K562 (cell line): Measurements from ENCODE around the gene NRN1L. TPM values are rescaled to one million over a fixed set of nuclear protein-coding genes. Genes with fewer than 3 reads are reported as not detected.

ENCODE experiments used
- ATAC-seq: fragments of 200-7000 bp; cut with Tn5 transposase; 3 replicates; pipeline ENCODE4 v1.9.1; 2020; ENCODE audit warnings: moderate library complexity
- BruUV-seq: library from RNA; stranded (reverse); fragments of 400-500 nt; replicated peaks from 2 replicates; lab custom pipeline; 2021; lab: Mats Ljungman, UMichigan
- CTCF ChIA-PET: fragments of 300-600 bp; formaldehyde crosslinking; extraction: SDS; loops from one replicate; lab custom pipeline; 2021; ENCODE audit warnings: low intra/inter-chr PET ratio; lab: Yijun Ruan, JAX
- POLR2A ChIA-PET: fragments of 300-600, 350-650 bp; sonication (Branson Sonifier 250); formaldehyde crosslinking; extraction: SDS; loops from one replicate; lab custom pipeline; 2021; ENCODE audit warnings: antibody characterized with exemption, inconsistent platforms; lab: Yijun Ruan, JAX
- DNase-seq, 4 experiments: peaks; one replicate each; pipeline versions ENCODE4 v3.0.0 to v3.0.0-alpha.2; 2011 to 2018; ENCODE audit warnings: low spot score in 3 of 4, mixed read lengths in 3 of 4; ENCODE audit errors: extremely low read depth in 1 of 4
- FAIRE-seq: peaks from 2 replicates; lab custom pipeline; 2011; peaks lifted over from hg19 to GRCh38; lab: Jason Lieb, UNC
- H2AFZ ChIP-seq: 2 replicates; pipeline ENCODE4 v1.6.0; 2011; ENCODE audit warnings: low read depth, low read length, control low read depth, inconsistent platforms
- H3K27ac ChIP-seq: fragments of 200-600 bp; 3 replicates; pipeline ENCODE4 v1.8.0; 2011; ENCODE audit warnings: low read depth, mild to moderate bottlenecking, control low read depth, inconsistent platforms, low read length, moderate library complexity, mixed read lengths; ENCODE audit errors: extremely low read depth
- H3K27me3 ChIP-seq, 2 experiments: fragments of 300-600 bp in 1 of 2; 2 replicates in 1 of 2; 3 replicates in 1 of 2; pipeline versions ENCODE4 v1.6.0 to v1.8.0; 2011; ENCODE audit warnings: inconsistent platforms in 2 of 2, low read length in 2 of 2, mild to moderate bottlenecking in 1 of 2, mixed read lengths in 1 of 2, moderate library complexity in 1 of 2; ENCODE audit not compliant: control insufficient read depth in 2 of 2, insufficient read depth in 2 of 2
- H3K36me3 ChIP-seq: fragments of 300-600 bp; 3 replicates; pipeline ENCODE4 v1.8.0; 2011; ENCODE audit warnings: mild to moderate bottlenecking, low read length, inconsistent platforms; ENCODE audit not compliant: control insufficient read depth, insufficient read depth
- H3K4me1 ChIP-seq, 2 experiments: fragments of 200-600 bp in 1 of 2; replicated peaks in 1 of 2; 2 replicates in 1 of 2; 3 replicates in 1 of 2; pipeline versions ENCODE4 v1.5.1 to v1.8.0; 2011; ENCODE audit warnings: inconsistent platforms in 2 of 2, low read length in 2 of 2, mild to moderate bottlenecking in 1 of 2, mixed read lengths in 1 of 2, moderate library complexity in 1 of 2; ENCODE audit not compliant: control insufficient read depth in 2 of 2, insufficient read depth in 2 of 2
- H3K4me2 ChIP-seq: 2 replicates; pipeline ENCODE4 v1.6.1; 2011; ENCODE audit warnings: low read length, control low read depth, inconsistent platforms, mixed read lengths; ENCODE audit not compliant: insufficient read depth
- H3K4me3 ChIP-seq: fragments of 200-600 bp; sonication (generic), shearing (Covaris generic); 2 replicates; pipeline ENCODE4 v1.5.1; 2016; ENCODE audit warnings: control low read depth, inconsistent platforms
- H3K79me2 ChIP-seq: fragments of 200-600 bp; 3 replicates; pipeline ENCODE4 v1.8.0; 2011; ENCODE audit warnings: low read length, inconsistent platforms; ENCODE audit not compliant: control insufficient read depth, insufficient read depth
- H3K9ac ChIP-seq, 2 experiments: 2 replicates each; pipeline versions ENCODE4 v1.6.0 to v1.6.1; 2011; ENCODE audit warnings: low read depth in 2 of 2, low read length in 2 of 2, control low read depth in 1 of 2, inconsistent platforms in 1 of 2, mild to moderate bottlenecking in 1 of 2, mixed read lengths in 1 of 2; ENCODE audit not compliant: insufficient read depth in 1 of 2
- H3K9me1 ChIP-seq: one replicate; pipeline ENCODE4 v1.6.0; 2011; ENCODE audit warnings: inconsistent platforms, mild to moderate bottlenecking, low read length, moderate library complexity; ENCODE audit not compliant: control insufficient read depth, insufficient read depth
- H3K9me3 ChIP-seq: replicated peaks from 2 replicates; pipeline ENCODE4 v1.5.1; 2011; ENCODE audit warnings: low read depth, low read length, inconsistent platforms; ENCODE audit not compliant: control insufficient read depth, insufficient read depth
- H4K20me1 ChIP-seq: replicated peaks from 2 replicates; pipeline ENCODE4 v1.6.1; 2011; ENCODE audit warnings: low read length, inconsistent platforms, mixed read lengths; ENCODE audit not compliant: control insufficient read depth, insufficient read depth
- CBFB ChIP-seq: sonication (generic); formaldehyde crosslinking; IDR thresholded peaks from 2 replicates; pipeline ENCODE4 v1.4.0; 2020; ENCODE audit warnings: mild to moderate bottlenecking, missing genetic modification reagents
- FOXM1 ChIP-seq, 2 experiments: fragments of 450-650 bp in 1 of 2; sonication (generic) in 1 of 2; formaldehyde crosslinking in 1 of 2; IDR thresholded peaks; 2 replicates each; pipeline versions ENCODE4 v1.6.1 to v1.9.0; 2017 to 2022; ENCODE audit warnings: low read depth in 2 of 2, mild to moderate bottlenecking in 2 of 2, missing genetic modification reagents in 1 of 2, moderate library complexity in 1 of 2
- KLF16 ChIP-seq: IDR thresholded peaks from 2 replicates; pipeline ENCODE4 v1.6.1; 2016; ENCODE audit warnings: antibody characterized with exemption
- MYC ChIP-seq, 2 experiments: fragments of 250-450 bp in 1 of 2; sonication (Bioruptor Pico) in 1 of 2; IDR thresholded peaks; 2 replicates each; pipeline versions ENCODE4 v1.5.1 to v1.6.1; 2012 to 2021; ENCODE audit warnings: low read depth in 2 of 2, borderline replicate concordance in 1 of 2, improper control_type of control experiment in 1 of 2, low read length in 1 of 2, mild to moderate bottlenecking in 1 of 2, moderate library complexity in 1 of 2
- NCOA6 ChIP-seq: fragments of 450-650 bp; IDR thresholded peaks from 2 replicates; pipeline ENCODE4 v1.6.1; 2017; ENCODE audit warnings: mild to moderate bottlenecking
- NFXL1 ChIP-seq: fragments of 450-650 bp; formaldehyde crosslinking; IDR thresholded peaks from 2 replicates; pipeline ENCODE4 v1.4.0; 2021; ENCODE audit warnings: mild to moderate bottlenecking
- NR3C1 ChIP-seq: sonication (generic); formaldehyde crosslinking; IDR thresholded peaks from 2 replicates; pipeline ENCODE4 v1.8.1; 2022; ENCODE audit warnings: missing genetic modification reagents
- RBM15 ChIP-seq: fragments of 200-400 bp; formaldehyde crosslinking; IDR thresholded peaks from 2 replicates; pipeline ENCODE4 v1.6.1; 2018; ENCODE audit warnings: mild to moderate bottlenecking, low read length, moderate library complexity; ENCODE audit not compliant: insufficient read depth
- TEAD1 ChIP-seq, 2 experiments: fragments of 450-650 bp in 1 of 2; sonication (generic) in 1 of 2; formaldehyde crosslinking; IDR thresholded peaks; 2 replicates each; pipeline versions ENCODE4 v1.4.0 to v1.8.0; 2020 to 2022; ENCODE audit warnings: mild to moderate bottlenecking in 2 of 2, missing genetic modification reagents in 1 of 2
- ZNF143 ChIP-seq: sonication (generic); formaldehyde crosslinking; IDR thresholded peaks from 2 replicates; pipeline ENCODE4 v1.9.0; 2022; ENCODE audit warnings: mild to moderate bottlenecking, missing genetic modification reagents
- ZNF324 ChIP-seq: fragments of 250-450 bp; sonication (Bioruptor Pico); IDR thresholded peaks from 2 replicates; pipeline ENCODE4 v1.4.0; 2020; ENCODE audit warnings: mild to moderate bottlenecking
- ZNF431 ChIP-seq: sonication (generic); formaldehyde crosslinking; IDR thresholded peaks from 2 replicates; pipeline ENCODE4 v1.8.0; 2022; ENCODE audit warnings: mild to moderate bottlenecking, missing genetic modification reagents
- WGBS: fragments of 100-300 bp; shearing (Covaris generic); methylation state at CpG from one replicate; pipeline ENCODE4 v1.1.6; 2016; ENCODE audit warnings: low coverage, mixed read lengths; ENCODE audit not compliant: insufficient coverage; ENCODE audit errors: missing lambda C conversion rate; 5-methylcytosine and 5-hydroxymethylcytosine counted together
- in situ Hi-C: fragments of 300-500 bp; cut with MboI; formaldehyde crosslinking; loops from 4 replicates; pipeline ENCODE4 v1.15.0; 2018; ENCODE audit warnings: inconsistent platforms, mixed read lengths
- intact Hi-C: fragments of 100-400 bp; cut with micrococcal nuclease; formaldehyde crosslinking; loops from 2 replicates; pipeline ENCODE4 v1.14.2; 2022
- polyA plus RNA-seq, 8 experiments: library from polyadenylated mRNA; depleted of rRNA in 4 of 8; stranded (reverse) in 5 of 8; unstranded in 3 of 8; fragments of >200 nt; fragmentation: Nextera tagmentation in 2 of 8; fragmentation: Illumina TruSeq in 1 of 8; extraction: Ambion mirVana in 2 of 8; extraction: Trizol in 1 of 8; gene quantifications; 2 replicates each; pipeline versions ENCODE4 v1.2.1 to v1.2.3, GENCODE V29; 2011 to 2014; ENCODE audit warnings: inconsistent platforms in 1 of 8, missing spikeins in 1 of 8
- total RNA-seq, 7 experiments: library from RNA; depleted of rRNA in 6 of 7; stranded (reverse); fragments of >200 nt in 6 of 7; fragmentation: Illumina TruSeq in 2 of 7; extraction: Trizol in 2 of 7; gene quantifications; 2 replicates each; pipeline versions ENCODE4 v1.2.1 to v1.2.3, GENCODE V29; 2011 to 2021; ENCODE audit warnings: low replicate concordance in 1 of 7
- TF ChIP-seq, protein P1 (sequence below): sonication (generic); formaldehyde crosslinking; IDR thresholded peaks from 2 replicates; pipeline ENCODE4 v1.9.0; 2022; ENCODE audit warnings: mild to moderate bottlenecking, missing genetic modification reagents
- TF ChIP-seq, protein P2 (sequence below): sonication (generic); formaldehyde crosslinking; IDR thresholded peaks from 2 replicates; pipeline ENCODE4 v1.8.0; 2022; ENCODE audit warnings: missing genetic modification reagents, mild to moderate bottlenecking, moderate library complexity, borderline replicate concordance
- TF ChIP-seq, protein P3 (sequence below): IDR thresholded peaks from 2 replicates; pipeline ENCODE4 v1.6.1; 2011; ENCODE audit not compliant: insufficient read length; ENCODE audit errors: extremely low read depth
- TF ChIP-seq, protein P4 (sequence below), 2 experiments: IDR thresholded peaks; 2 replicates each; pipeline ENCODE4 v1.6.1; 2011; ENCODE audit warnings: borderline replicate concordance in 1 of 2, control low read depth in 1 of 2, low read depth in 1 of 2, low read length in 1 of 2, mild to moderate bottlenecking in 1 of 2, mixed read lengths in 1 of 2, moderate library complexity in 1 of 2; ENCODE audit not compliant: insufficient read depth in 1 of 2, insufficient read length in 1 of 2, poor library complexity in 1 of 2, severe bottlenecking in 1 of 2; ENCODE audit errors: extremely low read depth in 1 of 2

Gene NRN1L
- total and polyA plus RNA-seq, 9 of the 15 experiments (the other 6 are each of a cell fraction or from before 2014, with no cell fraction given) = 0.22 to 0.86 (median 0.61) TPM; not detected in 5

DNA sequence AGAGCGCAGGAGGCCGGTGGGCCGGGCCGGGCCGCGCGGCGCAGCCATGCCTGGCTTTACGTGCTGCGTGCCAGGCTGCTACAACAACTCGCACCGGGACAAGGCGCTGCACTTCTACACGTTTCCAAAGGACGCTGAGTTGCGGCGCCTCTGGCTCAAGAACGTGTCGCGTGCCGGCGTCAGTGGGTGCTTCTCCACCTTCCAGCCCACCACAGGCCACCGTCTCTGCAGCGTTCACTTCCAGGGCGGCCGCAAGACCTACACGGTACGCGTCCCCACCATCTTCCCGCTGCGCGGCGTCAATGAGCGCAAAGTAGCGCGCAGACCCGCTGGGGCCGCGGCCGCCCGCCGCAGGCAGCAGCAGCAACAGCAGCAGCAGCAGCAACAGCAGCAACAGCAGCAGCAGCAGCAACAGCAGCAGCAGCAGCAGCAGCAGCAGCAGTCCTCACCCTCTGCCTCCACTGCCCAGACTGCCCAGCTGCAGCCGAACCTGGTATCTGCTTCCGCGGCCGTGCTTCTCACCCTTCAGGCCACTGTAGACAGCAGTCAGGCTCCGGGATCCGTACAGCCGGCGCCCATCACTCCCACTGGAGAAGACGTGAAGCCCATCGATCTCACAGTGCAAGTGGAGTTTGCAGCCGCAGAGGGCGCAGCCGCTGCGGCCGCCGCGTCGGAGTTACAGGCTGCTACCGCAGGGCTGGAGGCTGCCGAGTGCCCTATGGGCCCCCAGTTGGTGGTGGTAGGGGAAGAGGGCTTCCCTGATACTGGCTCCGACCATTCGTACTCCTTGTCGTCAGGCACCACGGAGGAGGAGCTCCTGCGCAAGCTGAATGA, 42.0 kb upstream of the NRN1L start:
- H3K9me1 ChIP-seq = no peaks in the 10 kb centered on the region
- CTCF ChIA-PET = no interaction called here
- no peaks in the 10 kb centered on the region for H3K27me3 ChIP-seq
- FAIRE-seq (no peak), DNase-seq (peak in 1 of 4 experiments; percentile 32), ATAC-seq (no peak)
- POLR2A ChIA-PET = interaction anchor here (0.5 to 2.0 kb wide), 3 partner anchors 8 to 940 kb away, joined by 3 to 8 read pairs (median 4); partner anchors contain the start of gene GFOD2
- H3K9me3 ChIP-seq = no peaks in the 10 kb centered on the region
- peaks cover 34 to 51% of the 10 kb centered on the region in 2 experiments for H3K4me1 ChIP-seq
- peaks cover 51% of the 10 kb centered on the region for H3K79me2 ChIP-seq
- in situ Hi-C loops = no loop called here
- peak overlapping the region; percentile 99 for H3K27ac ChIP-seq
- peak overlapping the region; percentile 100 for H2AFZ ChIP-seq
- H3K4me3 ChIP-seq = peak overlapping the region; percentile 83
- intact Hi-C loops = no loop called here
- H3K36me3 ChIP-seq = peaks cover 14% of the 10 kb centered on the region
- H4K20me1 ChIP-seq = no peaks in the 10 kb centered on the region; the same call in 1 of the 2 replicates
- no TSS peak for BruUV-seq
- H3K4me2 ChIP-seq = peak overlapping the region; percentile 97
- H3K9ac ChIP-seq = peak overlapping the region; percentile 94 to 98; a peak in 3 of 4 replicates
- WGBS = 47% methylated on average over 62 of the region's 67 CpGs
- 0 out of 2 replicates have a peak, but pooled peaks have one; percentile 52 for TF ChIP-seq CBFB (CRISPR knock-in tag)
- TF ChIP-seq ZNF143 (CRISPR knock-in tag) = peak; percentile 59
- 0 out of 4 replicates have a peak, but pooled peaks of 1 of the 2 experiments have one; percentile 49 for TF ChIP-seq TEAD1 (CRISPR knock-in tag; IDR thresholded peaks at IDR 0.05)
- TF ChIP-seq NFXL1 (CRISPR knock-in tag) = no peak
- TF ChIP-seq FOXM1 (IDR thresholded peaks at IDR 0.05; ENCODE audit: low read depth) = no peak
- peak; percentile 26; the same call in 1 of the 2 replicates for TF ChIP-seq FOXM1 (CRISPR knock-in tag; IDR thresholded peaks at IDR 0.05; ENCODE audit: low read depth)
- no peak for TF ChIP-seq ZNF324 (CRISPR knock-in tag)
- TF ChIP-seq, protein P1, sequence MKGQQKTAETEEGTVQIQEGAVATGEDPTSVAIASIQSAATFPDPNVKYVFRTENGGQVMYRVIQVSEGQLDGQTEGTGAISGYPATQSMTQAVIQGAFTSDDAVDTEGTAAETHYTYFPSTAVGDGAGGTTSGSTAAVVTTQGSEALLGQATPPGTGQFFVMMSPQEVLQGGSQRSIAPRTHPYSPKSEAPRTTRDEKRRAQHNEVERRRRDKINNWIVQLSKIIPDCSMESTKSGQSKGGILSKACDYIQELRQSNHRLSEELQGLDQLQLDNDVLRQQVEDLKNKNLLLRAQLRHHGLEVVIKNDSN (CRISPR knock-in tag) = peak; percentile 7; the same call in 1 of the 2 replicates
- peak; percentile 58 for TF ChIP-seq MYC (IDR thresholded peaks at IDR 0.05; ENCODE audit: low read depth, low read length)
- TF ChIP-seq MYC (CRISPR knock-in tag; IDR thresholded peaks at IDR 0.05; ENCODE audit: borderline replicate concordance, low read depth) = no peak
- 0 out of 2 replicates have a peak, but pooled peaks have one; percentile 19 for TF ChIP-seq NR3C1
- TF ChIP-seq, protein P2, sequence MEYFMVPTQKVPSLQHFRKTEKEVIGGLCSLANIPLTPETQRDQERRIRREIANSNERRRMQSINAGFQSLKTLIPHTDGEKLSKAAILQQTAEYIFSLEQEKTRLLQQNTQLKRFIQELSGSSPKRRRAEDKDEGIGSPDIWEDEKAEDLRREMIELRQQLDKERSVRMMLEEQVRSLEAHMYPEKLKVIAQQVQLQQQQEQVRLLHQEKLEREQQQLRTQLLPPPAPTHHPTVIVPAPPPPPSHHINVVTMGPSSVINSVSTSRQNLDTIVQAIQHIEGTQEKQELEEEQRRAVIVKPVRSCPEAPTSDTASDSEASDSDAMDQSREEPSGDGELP = peak; percentile 49; the same call in 1 of the 2 replicates
- TF ChIP-seq, protein P3, sequence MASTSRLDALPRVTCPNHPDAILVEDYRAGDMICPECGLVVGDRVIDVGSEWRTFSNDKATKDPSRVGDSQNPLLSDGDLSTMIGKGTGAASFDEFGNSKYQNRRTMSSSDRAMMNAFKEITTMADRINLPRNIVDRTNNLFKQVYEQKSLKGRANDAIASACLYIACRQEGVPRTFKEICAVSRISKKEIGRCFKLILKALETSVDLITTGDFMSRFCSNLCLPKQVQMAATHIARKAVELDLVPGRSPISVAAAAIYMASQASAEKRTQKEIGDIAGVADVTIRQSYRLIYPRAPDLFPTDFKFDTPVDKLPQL = no peak
- TF ChIP-seq ZNF431 (CRISPR knock-in tag) = peak; percentile 66; the same call in 1 of the 2 replicates
- TF ChIP-seq, protein P4, sequence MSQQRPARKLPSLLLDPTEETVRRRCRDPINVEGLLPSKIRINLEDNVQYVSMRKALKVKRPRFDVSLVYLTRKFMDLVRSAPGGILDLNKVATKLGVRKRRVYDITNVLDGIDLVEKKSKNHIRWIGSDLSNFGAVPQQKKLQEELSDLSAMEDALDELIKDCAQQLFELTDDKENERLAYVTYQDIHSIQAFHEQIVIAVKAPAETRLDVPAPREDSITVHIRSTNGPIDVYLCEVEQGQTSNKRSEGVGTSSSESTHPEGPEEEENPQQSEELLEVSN (IDR thresholded peaks at IDR 0.05; ENCODE audit: borderline replicate concordance in 1 of 2, extremely low read depth in 1 of 2, insufficient read depth in 1 of 2, insufficient read length in 1 of 2, low read depth in 1 of 2, low read length in 1 of 2, poor library complexity in 1 of 2, severe bottlenecking in 1 of 2) = peak; percentile 50 to 71
- TF ChIP-seq RBM15 = no peak
- TF ChIP-seq NCOA6 = peak; percentile 70
- no peak for TF ChIP-seq KLF16
